ENCODE data around the gene ELOVL4.

GRCh38 chr6:79928478-79928998, 18.8 kb downstream of the ELOVL4 start:
- TF ChIP-seq BACH2 (CRISPR knock-in tag; IDR thresholded peaks at IDR 0.05; ENCODE audit: borderline replicate concordance) (no peak), ARNTL (CRISPR knock-in tag; IDR thresholded peaks at IDR 0.05; ENCODE audit: borderline replicate concordance, low read depth) (no peak), ZNF8 (CRISPR knock-in tag; IDR thresholded peaks at IDR 0.05) (no peak), PATZ1 (CRISPR knock-in tag; IDR thresholded peaks at IDR 0.05; ENCODE audit: borderline replicate concordance) (no peak), POU6F1 (CRISPR knock-in tag; IDR thresholded peaks at IDR 0.05; ENCODE audit: borderline replicate concordance, low read depth) (no peak)

Measured in SK-N-SH treated with all-trans-retinoic acid at 6 μM for 48 hours (cell line).